GM23248 (cell line): ENCODE results near the gene MYL12B. TPM values are rescaled to one million over a fixed set of nuclear protein-coding genes. Genes with fewer than 3 reads are reported as not detected.

Experiments used
- DNase-seq: peaks from one replicate; pipeline ENCODE4 v3.0.0-alpha.2; 2015
- H2AFZ ChIP-seq: fragments of 200-600 bp; sonication (generic); 2 replicates; pipeline ENCODE4 v1.6.1; 2016; ENCODE audit warnings: antibody characterized with exemption
- H3F3A ChIP-seq: fragments of 200-600 bp; sonication (generic); 2 replicates; pipeline ENCODE4 v1.6.1; 2016; ENCODE audit warnings: mild to moderate bottlenecking, antibody characterized with exemption, mixed run types; ENCODE audit not compliant: insufficient read depth
- H3K27ac ChIP-seq: fragments of 200-600 bp; sonication (generic); 2 replicates; pipeline ENCODE4 v1.5.1; 2016; ENCODE audit warnings: mild to moderate bottlenecking
- H3K27me3 ChIP-seq: fragments of 200-600 bp; sonication (generic); replicated peaks from 2 replicates; pipeline ENCODE4 v1.6.1; 2016; ENCODE audit warnings: mild to moderate bottlenecking; ENCODE audit not compliant: insufficient read depth
- H3K36me3 ChIP-seq: fragments of 200-600 bp; sonication (generic); 2 replicates; pipeline ENCODE4 v1.6.1; 2016; ENCODE audit warnings: low read depth, mild to moderate bottlenecking
- H3K4me1 ChIP-seq: fragments of 200-600 bp; sonication (generic); 2 replicates; pipeline ENCODE4 v1.6.1; 2016; ENCODE audit warnings: mild to moderate bottlenecking; ENCODE audit not compliant: insufficient read depth
- H3K4me2 ChIP-seq: fragments of 200-600 bp; sonication (generic); one replicate; pipeline ENCODE4 v1.6.1; 2016; ENCODE audit warnings: mild to moderate bottlenecking; ENCODE audit not compliant: unreplicated experiment
- H3K4me3 ChIP-seq: fragments of 200-600 bp; sonication (generic); 2 replicates; pipeline ENCODE4 v1.5.1; 2016; ENCODE audit warnings: mild to moderate bottlenecking
- H3K79me2 ChIP-seq: fragments of 200-600 bp; sonication (generic); 2 replicates; pipeline ENCODE4 v1.6.1; 2016; ENCODE audit warnings: mild to moderate bottlenecking; ENCODE audit not compliant: insufficient read depth
- H3K9ac ChIP-seq: fragments of 200-600 bp; sonication (generic); 2 replicates; pipeline ENCODE4 v1.6.1; 2016; ENCODE audit warnings: mild to moderate bottlenecking
- H3K9me2 ChIP-seq: fragments of 200-600 bp; sonication (generic); 2 replicates; pipeline ENCODE4 v1.6.1; 2016; ENCODE audit warnings: mixed run types, mild to moderate bottlenecking, moderate library complexity; ENCODE audit not compliant: insufficient read depth
- H3K9me3 ChIP-seq: fragments of 200-600 bp; sonication (generic); one replicate; pipeline ENCODE4 v1.6.1; 2017; ENCODE audit warnings: low read depth
- H4K20me1 ChIP-seq: fragments of 200-600 bp; sonication (generic); 2 replicates; pipeline ENCODE4 v1.6.0; 2016; ENCODE audit not compliant: insufficient read depth
- EZH2 ChIP-seq: fragments of 200-600 bp; sonication (generic); IDR thresholded peaks from 2 replicates; pipeline ENCODE4 v1.6.1; 2018; ENCODE audit warnings: antibody characterized with exemption, mild to moderate bottlenecking; ENCODE audit not compliant: insufficient read depth, poor library complexity, severe bottlenecking
- EZH2phosphoT487 ChIP-seq: fragments of 200-600 bp; sonication (generic); IDR thresholded peaks from 2 replicates; pipeline ENCODE4 v1.6.1; 2018; ENCODE audit warnings: antibody characterized with exemption, moderate library complexity, mild to moderate bottlenecking, low read depth; ENCODE audit not compliant: insufficient read depth
- whole genome bisulfite sequencing, 2 experiments: methylation state at CpG; one replicate each; pipeline ENCODE4 v1.1.6; 2015 to 2017; ENCODE audit warnings: low lambda C conversion rate in 2 of 2, low coverage in 1 of 2; ENCODE audit errors: missing lambda C conversion rate in 2 of 2; 5-methylcytosine and 5-hydroxymethylcytosine counted together
- in situ Hi-C: fragments of 300-500 bp; cut with MboI; formaldehyde crosslinking; loops from 2 replicates; pipeline ENCODE4 v1.15.0; 2020
- polyA plus RNA-seq: library from polyadenylated mRNA; unstranded; fragments of >200 nt; fragmentation: Nextera tagmentation; extraction: Ambion mirVana; gene quantifications from 2 replicates; pipeline ENCODE4 v1.2.1, GENCODE V29; 2016
- total RNA-seq: library from RNA; depleted of rRNA; stranded (reverse); fragments of >200 nt; shearing (Covaris generic); gene quantifications from 2 replicates; pipeline ENCODE4 v1.2.3, GENCODE V29; 2014

Gene MYL12B
- total and polyA plus RNA-seq, 2 experiments from 2014 or later = 614 to 1,219 TPM

GRCh38 chr18:3254725-3255124 is 7.2 kb upstream of the MYL12B start:
- Histone ChIP-seq H3K4me1 (peaks cover 73% of the 10 kb centered on the region), H3K79me2 (peaks cover 100% of the 10 kb centered on the region), H2AFZ (no peak overlapping the region), H3K27ac (peak overlapping the region; percentile 22; the same call in 1 of the 2 replicates), H3K9me3 (no peaks in the 10 kb centered on the region), H4K20me1 (no peaks in the 10 kb centered on the region), H3K9me2 (no peaks in the 10 kb centered on the region), H3K36me3 (peaks cover 65% of the 10 kb centered on the region), H3K4me3 (no peak overlapping the region), H3F3A (peaks cover 94% of the 10 kb centered on the region), H3K4me2 (no peak overlapping the region), H3K9ac (no peak overlapping the region), H3K27me3 (no peaks in the 10 kb centered on the region)
- TF ChIP-seq EZH2phosphoT487 (no peak), EZH2 (no peak)
- WGBS, 2 experiments = 75 to 86% methylated on average over 4 of the region's 4 CpGs
- in situ Hi-C loops = no loop called here
- DNase-seq = no peak

- H3K4me3 ChIP-seq = no peak overlapping the region; the same call in 1 of the 2 replicates
- H3K4me2 ChIP-seq = peak overlapping the region; percentile 30
- H3K9me3 ChIP-seq = no peaks in the 10 kb centered on the region
- in situ Hi-C loops = no loop called here
- TF ChIP-seq EZH2 = no peak
- TF ChIP-seq EZH2phosphoT487 = no peak
- peak overlapping the region; percentile 27 for H3K27ac ChIP-seq
- no peaks in the 10 kb centered on the region for H4K20me1 ChIP-seq
- H3K9me2 ChIP-seq = no peaks in the 10 kb centered on the region
- H3K27me3 ChIP-seq = no peaks in the 10 kb centered on the region
- H3K9ac ChIP-seq = 0 out of 2 replicates have a peak overlapping the region, but pooled peaks have one; percentile 4
- H3K36me3 ChIP-seq = peaks cover 67% of the 10 kb centered on the region
- peaks cover 74% of the 10 kb centered on the region for H3K4me1 ChIP-seq
- H3F3A ChIP-seq = peaks cover 95% of the 10 kb centered on the region
- no peak for DNase-seq
- peaks cover 95% of the 10 kb centered on the region for H3K79me2 ChIP-seq
- 88% methylated on average over 5 of the region's 5 CpGs for WGBS, 2 experiments
- H2AFZ ChIP-seq = no peak overlapping the region
These were observed 6.2 kb upstream of the MYL12B start for GRCh38 chr18:3255611-3256165.

- H3K9me2 ChIP-seq = no peaks in the 10 kb centered on the region
- in situ Hi-C loops = no loop called here
- no peak overlapping the region for H2AFZ ChIP-seq
- 84 to 88% methylated on average over 5 of the region's 5 CpGs for WGBS, 2 experiments
- TF ChIP-seq EZH2phosphoT487 (no peak), EZH2 (no peak)
- DNase-seq = peak; percentile 57
- peaks cover 94% of the 10 kb centered on the region for H3F3A ChIP-seq
- H3K27ac ChIP-seq = peak overlapping the region; percentile 27
- peaks cover 63% of the 10 kb centered on the region for H3K4me1 ChIP-seq
- H3K27me3 ChIP-seq = no peaks in the 10 kb centered on the region
- peaks cover 67% of the 10 kb centered on the region for H3K36me3 ChIP-seq
- no peaks in the 10 kb centered on the region for H3K9me3 ChIP-seq
- H3K9ac ChIP-seq = 0 out of 2 replicates have a peak overlapping the region, but pooled peaks have one; percentile 4
- peaks cover 82% of the 10 kb centered on the region for H3K79me2 ChIP-seq
- peak overlapping the region; percentile 30 for H3K4me2 ChIP-seq
- H3K4me3 ChIP-seq = no peak overlapping the region; the same call in 1 of the 2 replicates
- no peaks in the 10 kb centered on the region for H4K20me1 ChIP-seq
These were observed 5.0 kb upstream of the MYL12B start for GRCh38 chr18:3256693-3257626.

GRCh38 chr18:3257627-3258120 is 4.3 kb upstream of the MYL12B start:
- 97 to 100% methylated on average over 2 of the region's 2 CpGs for WGBS, 2 experiments
- H3K4me2 ChIP-seq = no peak overlapping the region
- no peak overlapping the region for H2AFZ ChIP-seq
- peaks cover 56% of the 10 kb centered on the region for H3K4me1 ChIP-seq
- no peaks in the 10 kb centered on the region for H3K9me2 ChIP-seq
- 0 out of 2 replicates have a peak overlapping the region, but pooled peaks have one; percentile 6 for H3K27ac ChIP-seq
- H3F3A ChIP-seq = peaks cover 89% of the 10 kb centered on the region
- in situ Hi-C loops = no loop called here
- H3K4me3 ChIP-seq = no peak overlapping the region
- H3K9me3 ChIP-seq = no peaks in the 10 kb centered on the region
- TF ChIP-seq EZH2 (no peak), EZH2phosphoT487 (no peak)
- no peaks in the 10 kb centered on the region for H4K20me1 ChIP-seq
- no peak for DNase-seq
- H3K9ac ChIP-seq = no peak overlapping the region
- no peaks in the 10 kb centered on the region for H3K27me3 ChIP-seq
- H3K79me2 ChIP-seq = peaks cover 81% of the 10 kb centered on the region
- H3K36me3 ChIP-seq = peaks cover 67% of the 10 kb centered on the region
